ENCODE data around the gene MID1. TPM values are rescaled to one million over a fixed set of nuclear protein-coding genes. Genes with fewer than 3 reads are reported as not detected.

The MID1 gene
- total RNA-seq, 2 donors from 2014 or later: 14.6 to 26.1 TPM

GRCh38 chrX:10582215-10582733 lies 38.1 kb downstream of the MID1 start:
- intact Hi-C loops (cut with DNase I): no loop called here
- Histone ChIP-seq H3K4me1 (replicated peaks) (no peaks in the 10 kb centered on the region), H3K4me3 (no peak overlapping the region), H3K27me3 (replicated peaks; ENCODE audit: insufficient read depth) (no peaks in the 10 kb centered on the region), H3K36me3 (no peaks in the 10 kb centered on the region), H3K9me3 (no peaks in the 10 kb centered on the region), H3K27ac (no peak overlapping the region)
- TF ChIP-seq POLR2A (IDR thresholded peaks at IDR 0.05) (no peak), CTCF (IDR thresholded peaks at IDR 0.05) (no peak), POLR2AphosphoS5 (IDR thresholded peaks at IDR 0.05) (no peak)
- no peak for DNase-seq (ENCODE audit: low spot score)
- WGBS: 57% methylated on average over 3 of the region's 3 CpGs

GRCh38 chrX:10579112-10580011 lies 41.0 kb downstream of the MID1 start:
- DNase-seq (ENCODE audit: low spot score): no peak
- intact Hi-C loops (cut with DNase I): no loop called here
- TF ChIP-seq CTCF (IDR thresholded peaks at IDR 0.05): no peak
- TF ChIP-seq POLR2A (IDR thresholded peaks at IDR 0.05): no peak
- no peak for TF ChIP-seq POLR2AphosphoS5 (IDR thresholded peaks at IDR 0.05)

GRCh38 chrX:10578527-10578926 lies 41.9 kb downstream of the MID1 start:
- no peaks in the 10 kb centered on the region for H3K36me3 ChIP-seq
- intact Hi-C loops (cut with DNase I): no loop called here
- H3K4me3 ChIP-seq: no peak overlapping the region
- H3K27me3 ChIP-seq (replicated peaks; ENCODE audit: insufficient read depth): no peaks in the 10 kb centered on the region
- WGBS: 56% methylated on average over 2 of the region's 2 CpGs
- H3K27ac ChIP-seq: no peak overlapping the region
- no peaks in the 10 kb centered on the region for H3K4me1 ChIP-seq (replicated peaks)
- TF ChIP-seq POLR2AphosphoS5 (IDR thresholded peaks at IDR 0.05) (no peak), POLR2A (IDR thresholded peaks at IDR 0.05) (no peak), CTCF (IDR thresholded peaks at IDR 0.05) (no peak)
- DNase-seq (ENCODE audit: low spot score): no peak
- no peaks in the 10 kb centered on the region for H3K9me3 ChIP-seq

More at GRCh38 chrX:10579112-10580011, 41.0 kb downstream of the MID1 start:
- peak overlapping the region in 1 of 2 donors; percentile 22 for H3K27ac ChIP-seq
- no peaks in the 10 kb centered on the region for H3K27me3 ChIP-seq (replicated peaks; ENCODE audit: insufficient read depth)
- no peaks in the 10 kb centered on the region for H3K9me3 ChIP-seq
- 21% methylated on average over 12 of the region's 12 CpGs for WGBS
- H3K4me3 ChIP-seq: no peak overlapping the region
- no peaks in the 10 kb centered on the region for H3K36me3 ChIP-seq
- H3K4me1 ChIP-seq (replicated peaks): no peaks in the 10 kb centered on the region

GRCh38 chrX:10577853-10578252 lies 42.5 kb downstream of the MID1 start:
- no peak for DNase-seq (ENCODE audit: low spot score)
- intact Hi-C loops (cut with DNase I): no loop called here
- 23% methylated on average over 2 of the region's 2 CpGs for WGBS
- no peaks in the 10 kb centered on the region for H3K4me1 ChIP-seq (replicated peaks)
- TF ChIP-seq POLR2A (IDR thresholded peaks at IDR 0.05) (no peak), CTCF (IDR thresholded peaks at IDR 0.05) (no peak), POLR2AphosphoS5 (IDR thresholded peaks at IDR 0.05) (peak; percentile 26)
- H3K4me3 ChIP-seq: no peak overlapping the region
- no peaks in the 10 kb centered on the region for H3K9me3 ChIP-seq
- no peaks in the 10 kb centered on the region for H3K27me3 ChIP-seq (replicated peaks; ENCODE audit: insufficient read depth)
- no peak overlapping the region for H3K27ac ChIP-seq
- no peaks in the 10 kb centered on the region for H3K36me3 ChIP-seq

Measured in prostate gland (tissue), 2 donors.